NCI-H2029 (cell line): ENCODE measurements around the gene TBX1.

ENCODE experiments used
- DNase-seq: peaks from one replicate; lab custom pipeline; 2025; lab: John Stamatoyannopoulos, UW

Gene TBX1

GRCh38 chr22:19760058-19760950 lies at the start of gene TBX1:
TSS of gene TBX1 (plus strand) at chr22:19760778. CDS start at chr22:19760844, 66 bp downstream.
- DNase-seq = no peak

GRCh38 chr22:19713245-19713644 lies 47.3 kb upstream of the TBX1 start:
- DNase-seq = no peak

- no peak for DNase-seq
Observed at GRCh38 chr22:19713650-19714311, 46.8 kb upstream of the TBX1 start.

DNA sequence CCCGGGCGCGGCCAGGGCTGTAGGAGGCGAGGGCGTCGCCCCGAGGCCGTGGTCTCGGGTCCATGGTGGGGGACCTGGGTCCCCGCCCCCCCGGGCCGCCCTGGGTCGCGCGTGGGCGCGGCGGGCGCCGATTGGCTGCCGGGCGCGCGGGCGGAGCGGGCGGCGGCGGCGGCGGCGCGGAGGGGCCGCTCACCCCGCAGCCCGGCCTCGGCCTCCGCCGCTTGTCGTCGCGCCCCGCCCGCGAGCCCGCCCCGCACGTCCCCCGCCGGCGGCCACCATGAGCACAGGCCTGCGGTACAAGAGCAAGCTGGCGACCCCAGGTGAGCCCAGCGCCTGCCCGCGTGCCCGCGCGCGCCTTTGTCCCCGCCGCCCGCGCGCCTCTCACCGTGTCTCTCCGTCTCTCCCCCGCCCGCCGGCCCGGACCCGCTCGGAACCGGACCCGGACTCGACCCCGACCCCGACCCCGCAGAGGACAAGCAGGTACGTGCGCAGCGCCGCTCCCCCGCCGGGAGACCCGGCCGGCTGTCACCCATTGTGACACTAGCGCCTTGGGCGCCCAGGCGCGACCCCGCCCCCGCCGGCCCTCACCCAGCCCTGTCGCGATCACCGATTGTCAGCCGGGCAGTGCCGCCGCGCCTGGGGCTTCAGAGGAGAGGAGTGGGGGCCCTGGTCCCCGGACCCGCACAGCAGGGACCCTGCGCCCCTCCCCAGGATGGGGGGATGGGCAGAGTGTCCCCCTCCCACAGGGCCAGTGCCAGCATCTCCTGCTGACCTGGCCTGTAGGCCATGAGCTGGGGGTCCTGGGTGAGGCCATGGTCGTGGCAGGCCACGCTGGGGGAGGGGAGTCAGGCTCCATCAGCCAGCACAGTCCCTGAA lies 46.0 kb upstream of the TBX1 start, which contains the start of gene SEPTIN5:
Gene SEPTIN5 (plus strand): TSS at position 192 of the 876 bp plus-strand sequence. CDS start 86 bp downstream, at position 278.
- DNase-seq = no peak

DNA sequence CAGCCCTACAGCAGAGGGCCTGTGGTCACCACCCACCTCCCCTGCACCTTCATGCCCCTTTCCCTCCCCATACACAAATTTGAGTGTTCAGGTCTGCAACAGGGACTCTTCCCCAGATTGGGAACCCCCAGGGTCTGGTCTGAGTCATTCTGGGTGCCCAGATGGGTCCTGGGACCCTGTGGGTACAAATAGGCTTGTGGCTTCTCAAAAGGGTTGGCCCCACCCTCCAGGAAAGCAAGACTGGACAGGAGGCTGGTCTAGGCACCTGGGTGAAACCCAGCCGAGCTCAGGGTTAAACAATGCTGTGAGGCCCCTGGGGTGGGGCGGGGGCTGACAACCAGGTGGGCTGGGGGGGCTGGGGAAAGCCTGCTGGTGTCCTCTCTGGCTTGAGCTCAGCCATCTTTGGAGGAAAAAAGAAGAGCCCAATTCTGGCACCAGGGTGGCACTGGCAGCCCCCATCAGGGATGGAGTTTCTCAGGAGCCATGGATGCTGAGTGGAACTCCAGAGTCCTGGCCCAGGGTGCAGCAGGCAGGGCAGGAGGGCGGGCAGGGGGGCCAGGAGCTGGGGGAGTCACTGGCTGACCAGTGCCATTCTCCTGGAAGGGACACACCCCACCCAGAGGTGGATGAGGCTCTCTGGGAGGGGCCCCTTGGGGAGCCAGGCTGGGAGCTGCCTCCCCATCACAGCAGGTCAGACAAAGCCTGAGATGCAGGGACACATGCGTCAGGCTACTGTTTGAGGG lies 45.2 kb upstream of the TBX1 start:
- no peak for DNase-seq

DNA sequence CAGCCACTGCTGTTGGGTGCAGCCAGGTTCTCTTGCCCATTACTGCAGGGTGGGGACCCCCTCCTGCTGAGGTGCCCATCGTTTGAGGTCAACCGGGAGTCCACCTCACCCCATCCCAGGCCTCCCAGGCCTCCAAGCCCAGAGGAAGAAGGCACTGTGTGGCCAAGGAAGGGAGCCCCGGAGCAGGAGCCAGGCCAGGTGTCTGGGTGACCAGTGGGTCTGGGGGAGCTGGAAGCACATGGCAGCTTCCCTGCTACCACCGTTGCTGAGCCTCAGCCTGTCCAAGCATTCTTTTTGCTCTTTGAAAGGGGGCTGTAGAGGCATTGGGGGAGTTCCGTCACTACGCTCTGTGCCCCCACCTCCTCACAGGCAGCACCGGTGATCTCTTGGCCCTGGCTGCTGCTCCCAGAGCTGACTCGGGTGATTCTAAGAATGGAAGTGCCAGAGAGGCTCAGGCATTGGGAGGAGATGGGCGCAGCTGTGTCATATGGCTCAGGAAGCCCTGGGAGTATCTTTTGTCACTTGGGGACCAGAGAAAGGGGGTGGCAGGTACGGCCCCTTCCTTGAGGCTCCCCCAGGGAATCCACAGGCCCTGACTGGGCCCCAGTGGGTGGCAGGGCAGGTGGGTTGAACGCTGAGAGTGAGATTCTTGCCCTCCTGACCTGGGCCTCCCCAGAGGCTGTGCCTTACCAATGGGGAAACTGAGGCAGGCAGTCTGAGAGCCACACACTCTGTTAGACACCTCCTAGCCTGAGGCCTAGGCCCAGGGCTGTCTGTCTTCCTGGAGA lies 44.3 kb upstream of the TBX1 start:
- no peak for DNase-seq

GRCh38 chr22:19716829-19717105 lies 43.8 kb upstream of the TBX1 start:
- no peak for DNase-seq

DNA sequence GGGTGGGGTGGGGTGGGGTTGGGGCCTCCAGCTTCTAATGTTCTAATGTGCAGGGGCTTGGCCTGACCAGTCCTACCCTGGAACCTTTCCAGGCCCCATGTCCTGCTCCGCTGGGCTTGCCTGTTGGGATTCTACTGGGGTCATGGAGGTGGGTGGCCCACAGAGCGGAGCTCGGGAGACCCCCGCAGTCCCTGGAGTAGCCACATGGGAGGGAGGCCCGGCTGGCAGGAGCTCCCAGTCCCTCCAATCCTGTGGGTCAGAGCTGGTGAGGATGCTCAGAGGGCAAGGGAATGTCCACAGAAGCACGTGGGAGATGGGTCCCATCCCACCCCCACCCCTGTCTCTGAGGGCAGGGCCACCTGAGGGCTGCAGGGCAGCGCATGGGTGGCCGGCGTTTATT lies 43.4 kb upstream of the TBX1 start:
- DNase-seq = no peak

DNA sequence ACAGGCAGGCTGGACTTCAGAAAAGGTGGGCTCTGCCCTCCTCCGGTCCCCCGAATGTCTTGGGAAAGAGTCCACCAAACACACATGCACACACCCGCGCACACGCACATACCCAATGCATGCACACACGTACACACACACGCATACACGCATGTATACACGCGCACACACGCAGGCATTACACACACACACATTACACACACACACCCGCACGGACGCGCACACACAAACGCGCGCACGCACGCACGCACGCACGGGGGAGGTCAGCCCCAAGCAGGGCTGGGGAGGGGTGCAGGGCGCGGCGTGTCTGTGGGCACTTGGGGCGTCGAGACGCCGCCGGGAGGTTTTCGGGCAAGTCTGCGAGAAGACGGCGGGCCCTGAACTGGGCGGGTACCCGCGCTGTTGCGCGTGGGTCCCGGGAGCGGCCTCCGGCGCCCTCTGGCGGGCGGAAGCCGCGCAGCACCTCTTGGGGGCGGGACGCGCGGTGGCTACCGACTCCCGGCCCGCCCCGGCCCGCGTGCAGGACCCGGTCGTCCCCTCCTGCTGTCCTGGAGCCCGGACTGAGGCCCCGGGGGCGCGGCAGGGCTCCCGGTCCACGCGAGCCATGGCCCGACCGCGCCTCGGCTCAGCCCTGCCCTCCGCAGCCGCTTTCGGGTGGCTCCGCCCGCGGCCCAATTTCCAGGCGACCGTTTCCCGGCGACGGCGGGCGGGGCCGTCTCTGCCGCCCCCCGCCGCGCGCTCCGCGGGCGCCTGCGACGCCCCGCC lies 42.7 kb upstream of the TBX1 start:
- no peak for DNase-seq

GRCh38 chr22:19718456-19719049 lies 42.0 kb upstream of the TBX1 start:
- no peak for DNase-seq

GRCh38 chr22:19719050-19719482 lies 41.5 kb upstream of the TBX1 start:
- no peak for DNase-seq

- no peak for DNase-seq
Observed at GRCh38 chr22:19719488-19720021, 41.0 kb upstream of the TBX1 start.

DNA sequence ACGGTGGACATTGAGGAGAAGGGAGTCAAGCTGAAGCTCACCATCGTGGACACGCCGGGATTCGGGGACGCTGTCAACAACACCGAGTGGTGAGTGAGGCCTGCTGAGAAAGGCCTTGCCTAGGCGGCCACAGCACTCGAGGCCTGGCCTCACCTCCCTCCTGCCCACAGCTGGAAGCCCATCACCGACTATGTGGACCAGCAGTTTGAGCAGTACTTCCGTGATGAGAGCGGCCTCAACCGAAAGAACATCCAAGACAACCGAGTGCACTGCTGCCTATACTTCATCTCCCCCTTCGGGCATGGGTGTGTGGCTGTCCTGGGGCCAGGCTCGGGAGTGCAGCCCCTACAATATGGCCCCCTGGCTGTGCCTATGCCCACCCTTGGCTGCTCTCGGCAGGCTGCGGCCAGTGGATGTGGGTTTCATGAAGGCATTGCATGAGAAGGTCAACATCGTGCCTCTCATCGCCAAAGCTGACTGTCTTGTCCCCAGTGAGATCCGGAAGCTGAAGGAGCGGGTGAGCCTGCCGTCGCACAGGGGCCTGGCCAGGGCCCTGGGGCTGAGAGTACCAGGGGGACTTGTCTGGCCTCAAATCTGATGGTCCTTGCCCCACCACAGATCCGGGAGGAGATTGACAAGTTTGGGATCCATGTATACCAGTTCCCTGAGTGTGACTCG lies 40.3 kb upstream of the TBX1 start:
- DNase-seq = no peak

DNA sequence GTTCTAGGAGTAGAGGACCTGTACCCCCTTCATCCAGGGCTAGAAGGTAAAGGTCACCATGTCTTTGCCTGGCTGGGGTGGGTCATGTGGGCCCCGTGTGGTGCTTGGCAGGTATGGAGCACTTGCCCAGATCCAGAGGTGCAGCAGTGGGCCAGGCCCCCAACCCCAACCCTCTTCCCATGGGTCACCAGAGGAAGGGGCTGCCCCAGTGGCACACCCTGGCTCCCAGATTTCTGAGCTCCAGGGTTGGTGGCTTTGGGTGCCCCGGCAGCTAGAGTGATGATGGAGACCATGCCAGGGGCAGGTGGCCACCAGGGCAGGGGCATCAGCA lies 39.6 kb upstream of the TBX1 start:
- no peak for DNase-seq

DNA sequence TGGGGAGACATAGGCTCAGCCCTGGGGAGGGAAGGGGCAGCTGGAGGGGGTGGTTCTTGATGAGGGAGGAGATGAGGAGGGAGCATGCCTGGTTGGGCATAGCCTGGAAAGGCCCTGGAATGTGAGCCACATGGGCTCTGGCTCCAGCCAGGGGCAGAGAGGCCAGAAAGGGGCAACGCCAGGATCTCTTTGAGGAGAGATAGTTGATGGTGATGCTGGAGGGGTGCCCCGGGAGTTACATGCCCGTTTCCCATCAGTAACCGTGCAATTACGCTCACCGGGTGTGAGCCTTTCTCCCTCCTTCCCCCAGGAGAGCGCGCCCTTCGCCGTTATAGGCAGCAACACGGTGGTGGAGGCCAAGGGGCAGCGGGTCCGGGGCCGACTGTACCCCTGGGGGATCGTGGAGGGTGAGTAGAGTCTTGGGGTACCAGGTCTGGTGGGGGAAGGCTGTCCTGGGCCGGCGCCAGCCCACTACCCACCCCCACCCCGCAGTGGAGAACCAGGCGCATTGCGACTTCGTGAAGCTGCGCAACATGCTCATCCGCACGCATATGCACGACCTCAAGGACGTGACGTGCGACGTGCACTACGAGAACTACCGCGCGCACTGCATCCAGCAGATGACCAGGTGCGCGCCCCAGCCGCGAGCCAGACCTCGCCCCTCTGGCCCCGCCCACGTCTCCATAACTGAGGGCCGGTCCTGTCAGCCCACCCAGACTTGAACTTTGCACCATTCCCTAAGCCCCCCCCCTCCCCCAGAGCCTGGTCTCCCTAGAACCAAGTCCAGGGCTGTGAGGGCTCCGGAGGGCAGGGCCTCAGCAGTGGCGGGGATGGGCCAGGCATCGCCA lies 39.0 kb upstream of the TBX1 start:
- DNase-seq = no peak

DNA sequence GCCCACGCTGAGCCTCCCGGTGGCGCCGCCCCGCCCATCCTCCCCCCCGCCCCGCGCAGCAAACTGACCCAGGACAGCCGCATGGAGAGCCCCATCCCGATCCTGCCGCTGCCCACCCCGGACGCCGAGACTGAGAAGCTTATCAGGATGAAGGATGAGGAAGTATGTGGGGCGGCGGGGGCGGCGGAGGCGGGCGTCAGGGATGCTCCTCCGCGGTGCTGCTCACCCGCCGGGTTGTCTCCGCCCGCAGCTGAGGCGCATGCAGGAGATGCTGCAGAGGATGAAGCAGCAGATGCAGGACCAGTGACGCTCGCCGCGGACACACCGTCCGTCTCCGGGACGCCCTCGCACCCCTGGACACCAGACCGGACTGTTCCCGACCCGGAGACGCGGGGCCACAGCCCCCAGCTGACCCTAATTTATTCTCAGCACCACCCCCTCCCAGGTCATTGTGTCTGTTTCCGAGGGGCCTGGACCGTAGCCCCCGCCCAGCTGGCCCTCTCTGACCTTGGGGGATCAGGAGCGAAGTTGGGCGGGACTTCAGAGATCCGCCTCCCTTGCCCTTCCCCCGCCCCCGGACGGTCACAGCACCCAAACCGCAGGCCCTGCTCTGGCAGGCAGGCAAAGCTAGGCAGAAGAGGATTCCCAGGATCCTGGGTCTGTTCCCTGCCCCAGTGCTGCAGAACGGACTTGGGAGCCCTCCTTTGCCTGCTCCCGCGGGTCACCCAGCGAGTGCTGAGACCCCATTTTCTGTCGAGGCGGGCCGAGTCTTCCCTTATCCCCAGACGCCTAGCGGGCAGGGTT lies 38.2 kb upstream of the TBX1 start:
- DNase-seq = no peak

DNA sequence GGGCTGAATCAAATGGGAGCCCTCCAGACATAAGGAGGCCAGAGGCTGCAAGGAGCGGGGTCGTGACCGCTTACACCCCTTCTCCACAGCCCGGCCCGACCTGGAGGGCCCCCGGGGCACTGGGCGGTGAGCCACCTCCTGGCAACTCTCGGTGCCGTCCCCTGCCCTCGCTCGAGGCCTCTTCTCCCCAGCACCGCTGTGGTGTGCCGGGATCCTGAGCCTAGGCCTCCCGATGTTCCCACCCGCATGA lies 37.7 kb upstream of the TBX1 start:
- DNase-seq = no peak
